HG02981 (cell line): ENCODE data around the gene SLC44A1.

Experiments used
- ATAC-seq: cut with Tn5 transposase; IDR thresholded peaks from one replicate; pipeline ENCODE4 v1.9.1; 2021; ENCODE audit warnings: mild to moderate bottlenecking, moderate library complexity; ENCODE audit not compliant: unreplicated experiment

SLC44A1 gene

DNA sequence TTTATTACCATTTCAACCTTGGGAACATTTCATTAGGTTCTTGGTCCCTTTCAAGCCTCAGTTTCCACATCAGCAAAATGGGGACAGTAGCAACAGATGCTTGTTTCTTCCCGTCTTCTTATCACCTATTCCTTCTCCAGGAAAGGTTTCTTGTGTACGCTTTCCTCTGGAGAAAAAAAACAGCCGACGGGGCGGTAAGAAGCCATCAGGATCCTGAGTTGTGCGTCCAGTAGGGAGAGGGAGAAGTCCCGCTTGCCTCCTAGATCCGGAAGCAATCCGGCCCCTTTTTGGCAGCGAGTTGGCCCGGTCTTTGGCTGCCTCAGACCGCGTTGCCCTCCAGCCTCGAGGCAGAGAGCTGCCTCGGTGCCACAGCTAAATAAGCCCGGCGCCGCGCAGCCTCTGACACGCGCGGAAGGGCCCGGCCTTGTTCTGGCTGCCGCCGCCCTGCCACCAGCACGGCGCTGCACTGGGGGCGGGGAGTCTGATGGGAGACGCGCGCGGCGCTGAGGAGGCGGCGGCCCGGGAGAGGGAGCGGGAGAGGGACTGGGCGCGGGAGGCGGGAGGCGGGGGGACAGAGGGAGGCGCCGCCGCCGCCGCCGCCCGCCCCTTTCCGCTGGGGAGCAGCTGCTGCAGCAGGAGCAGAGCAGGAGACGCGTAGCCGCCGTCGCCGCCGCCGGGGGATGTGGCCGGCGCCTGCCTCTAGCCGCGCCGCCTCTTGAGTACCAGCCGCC is at the start of gene SLC44A1:
TSS of gene SLC44A1 (plus strand) at position 649 of the 731 bp plus-strand sequence. CDS start 218 bp downstream, outside the sequence.
- ATAC-seq = peak; percentile 84

DNA sequence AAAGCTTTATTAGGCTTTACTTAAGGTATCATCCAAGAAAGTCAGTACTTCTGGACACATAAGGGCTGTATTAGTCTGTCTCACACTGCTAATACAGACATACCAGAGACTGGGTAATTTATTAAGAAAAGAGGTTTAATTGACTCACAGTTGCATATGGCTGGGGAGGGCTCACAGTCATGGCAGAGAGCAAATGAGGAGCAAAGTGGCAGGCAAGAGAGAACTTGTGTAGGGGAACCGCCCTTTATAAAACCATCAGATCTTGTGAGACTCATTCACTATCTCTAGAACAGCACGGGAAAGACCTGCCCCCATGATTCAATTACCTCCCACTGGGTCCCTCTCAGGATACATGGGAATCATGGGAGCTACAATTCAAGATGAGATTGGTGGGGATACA is 49.2 kb upstream of the SLC44A1 start:
- no peak for ATAC-seq

DNA sequence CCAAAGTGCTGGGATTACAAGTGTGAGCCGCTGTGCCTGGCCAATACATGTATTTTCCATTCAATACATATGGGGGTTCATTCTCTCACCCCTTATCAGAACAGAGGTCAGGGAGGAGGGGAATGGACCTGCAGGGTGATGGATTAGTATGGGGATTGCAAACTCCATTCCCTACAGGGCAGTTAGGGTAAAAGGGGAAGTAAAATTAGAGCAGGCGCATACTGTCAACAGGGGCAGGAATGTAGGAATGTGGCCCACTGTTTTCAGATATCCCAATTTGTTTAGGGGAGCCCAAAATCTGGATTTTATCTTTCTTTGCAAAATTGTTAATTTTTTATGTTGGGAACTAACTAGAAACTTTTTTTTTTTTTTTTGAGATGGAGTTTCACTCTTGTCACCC is 46.4 kb upstream of the SLC44A1 start:
- no peak for ATAC-seq

DNA sequence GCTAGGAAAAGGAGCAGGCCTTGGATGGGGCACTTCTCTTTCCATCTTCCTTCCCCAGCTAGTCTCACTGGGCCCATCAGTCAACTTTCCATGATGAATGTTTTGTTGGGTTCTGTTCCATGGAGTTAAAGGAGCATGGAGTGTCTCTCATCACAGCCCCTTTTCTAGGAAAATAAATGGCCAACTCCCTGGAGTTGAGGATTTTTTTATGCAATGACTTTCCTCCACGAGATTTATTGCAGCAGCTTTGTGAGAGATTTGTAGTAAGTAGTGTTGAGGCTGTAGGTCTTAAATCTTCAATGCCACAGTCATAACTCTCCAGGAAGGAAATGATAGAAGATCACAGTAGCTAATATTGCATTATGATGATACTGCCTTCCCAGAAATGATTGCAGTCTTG is 45.6 kb upstream of the SLC44A1 start:
- no peak for ATAC-seq

DNA sequence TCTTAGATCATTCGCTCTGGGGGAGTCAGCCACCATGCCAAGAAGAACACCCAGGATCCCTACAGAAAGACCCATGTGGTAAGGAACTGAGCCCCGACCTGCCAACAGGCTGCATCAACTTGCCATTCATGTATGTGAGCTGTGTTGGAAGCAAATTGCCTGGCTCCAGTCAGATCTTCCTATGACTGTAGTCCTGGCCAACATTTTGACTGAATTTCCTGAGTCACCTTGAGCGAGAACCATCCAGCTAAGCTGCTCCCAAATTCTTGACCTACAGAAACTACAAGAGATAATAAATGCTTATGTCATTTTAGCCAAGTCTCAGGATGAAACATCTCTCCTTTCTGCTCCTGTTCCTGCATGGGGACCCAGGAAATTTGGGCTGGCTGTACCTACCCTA is 40.0 kb upstream of the SLC44A1 start:
- no peak for ATAC-seq

DNA sequence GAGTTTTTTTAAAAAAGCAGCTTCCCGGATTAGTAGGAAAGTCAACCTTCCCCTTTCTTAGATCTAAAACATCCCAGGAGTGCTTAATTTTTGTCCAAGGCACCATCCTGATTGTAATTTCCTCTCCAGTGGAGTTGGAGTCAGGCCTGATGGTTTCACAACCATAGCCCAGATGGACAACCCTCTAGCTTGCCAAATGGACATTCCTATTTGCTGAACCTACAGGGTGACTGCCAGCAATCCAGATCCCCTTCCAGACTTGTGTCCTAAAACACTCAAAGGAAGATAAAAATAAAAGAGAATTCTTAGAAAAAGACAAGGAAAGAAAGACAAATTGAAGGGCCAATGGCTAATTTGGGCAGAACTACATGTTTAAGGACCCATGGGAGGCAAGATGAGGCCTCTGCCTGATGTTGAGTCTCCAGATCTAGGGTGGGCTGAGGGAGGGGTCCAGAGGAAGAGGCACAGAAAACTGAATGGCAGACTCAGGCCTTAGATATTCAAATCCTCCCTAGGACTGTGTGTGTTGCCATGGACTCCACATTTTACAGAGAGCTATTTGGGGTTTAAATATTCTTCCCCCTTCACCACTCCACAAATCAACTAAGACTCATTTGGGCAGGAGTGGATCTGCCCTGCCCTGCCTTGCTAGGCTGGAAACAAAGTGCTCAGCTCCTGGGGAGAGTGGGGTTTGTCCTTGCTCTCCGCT is 38.5 kb upstream of the SLC44A1 start:
- ATAC-seq = no peak

DNA sequence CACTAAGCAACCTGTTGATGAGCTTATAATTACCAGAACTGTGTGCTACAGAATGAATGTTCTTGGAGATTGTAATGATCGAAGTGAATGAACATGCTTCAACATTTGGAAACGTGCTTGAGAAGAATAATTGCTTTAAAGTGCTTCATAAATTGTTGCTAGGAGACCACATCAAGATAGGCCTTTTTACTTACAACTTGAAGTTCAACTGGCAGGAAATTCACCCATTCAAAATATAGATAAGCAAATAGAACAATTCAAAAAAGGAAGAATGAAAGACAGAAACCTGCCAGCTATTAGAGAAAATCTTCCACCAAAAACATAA is 38.0 kb upstream of the SLC44A1 start:
- no peak for ATAC-seq

DNA sequence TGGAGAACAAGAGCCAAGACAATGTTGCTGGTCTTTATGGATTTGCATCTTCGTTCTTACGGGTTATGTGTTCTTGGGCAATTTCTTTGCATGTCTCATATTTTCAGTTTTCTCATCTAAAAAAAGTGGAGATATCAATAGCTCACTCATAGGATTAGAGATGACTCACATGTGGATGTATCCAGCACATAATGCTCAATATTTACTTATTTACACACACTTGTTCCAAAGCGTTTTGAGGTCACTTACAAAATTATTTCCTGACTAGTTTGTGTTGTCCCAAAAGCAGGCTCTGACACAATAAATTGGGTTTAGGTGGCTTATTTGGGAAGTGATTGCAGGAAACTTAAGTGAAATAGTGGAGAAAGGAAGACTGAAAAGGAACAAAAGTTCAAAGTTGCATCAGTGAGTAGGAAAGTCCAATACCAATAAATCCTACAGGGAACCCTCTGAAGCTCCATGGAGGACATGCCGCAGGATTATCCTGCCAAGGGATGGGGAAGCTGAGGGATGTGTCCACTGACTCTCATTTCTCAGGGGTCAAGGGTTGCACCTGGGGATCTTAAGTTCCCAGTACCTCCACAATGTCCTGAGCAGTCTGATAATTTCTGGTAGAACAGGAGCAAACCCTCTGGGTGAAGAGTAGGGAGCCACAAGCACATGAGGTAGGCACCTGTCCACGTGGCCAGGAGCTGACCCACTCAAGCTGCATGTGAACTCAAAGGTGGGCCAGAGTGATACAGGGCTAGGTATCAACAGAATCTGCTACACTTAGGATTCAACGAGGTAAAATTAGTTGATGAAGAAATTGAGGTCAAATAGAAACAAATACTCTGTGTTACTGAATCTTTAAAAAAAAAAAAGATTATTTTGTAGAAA is 37.4 kb upstream of the SLC44A1 start:
- no peak for ATAC-seq

DNA sequence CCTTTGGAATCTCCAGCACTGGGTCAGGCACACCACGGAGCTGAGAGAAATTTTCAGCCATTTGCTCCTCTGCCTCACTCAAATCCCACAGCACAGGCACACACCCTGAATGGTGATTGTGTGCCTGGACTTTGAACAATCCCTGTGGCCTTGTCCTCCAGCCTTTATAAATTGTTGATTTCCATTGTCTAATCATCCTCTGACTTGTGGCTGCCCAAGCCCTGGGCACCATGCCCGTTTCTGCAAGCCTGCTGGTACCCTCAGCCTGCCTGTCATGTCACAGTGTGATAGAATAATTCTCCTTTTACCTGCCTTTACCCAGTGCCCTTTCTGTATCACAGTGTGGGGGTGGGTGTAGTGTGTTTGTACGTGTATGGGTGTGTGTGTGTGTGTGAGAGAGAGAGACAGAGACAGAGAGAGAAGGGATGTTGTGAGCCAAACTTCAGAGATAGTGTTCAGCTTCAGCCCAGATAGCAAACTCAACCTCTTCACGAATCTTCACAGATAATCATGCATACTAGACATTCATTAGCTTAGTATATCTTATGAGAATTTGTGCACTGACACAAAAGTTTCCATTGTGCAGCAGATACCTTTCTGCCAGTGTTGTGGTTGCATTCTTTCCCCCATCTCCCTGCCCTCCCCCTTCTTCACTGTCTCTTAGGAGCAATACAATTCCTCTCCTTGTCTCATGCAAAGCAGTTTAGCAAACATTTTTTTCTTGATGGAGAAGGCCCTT is 27.8 kb upstream of the SLC44A1 start:
- no peak for ATAC-seq

DNA sequence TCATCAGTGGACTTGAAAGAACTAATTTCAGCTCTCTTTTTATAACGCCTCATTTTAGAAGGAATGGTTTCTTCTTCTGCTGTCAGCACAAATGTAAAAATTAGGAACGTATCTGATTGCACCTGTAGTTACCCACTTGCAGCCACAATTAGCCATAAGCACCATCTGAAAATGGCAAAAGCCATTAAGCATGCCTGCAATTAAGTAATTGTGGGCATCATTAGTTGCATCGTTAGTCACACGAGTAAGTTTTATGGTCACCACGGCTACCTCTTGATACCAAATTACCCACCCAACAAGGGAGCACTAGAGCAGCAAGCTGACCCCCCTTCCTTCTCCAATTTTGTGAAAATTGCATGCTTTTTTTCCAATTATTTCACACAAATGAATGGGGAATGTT is 25.8 kb upstream of the SLC44A1 start:
- no peak for ATAC-seq

DNA sequence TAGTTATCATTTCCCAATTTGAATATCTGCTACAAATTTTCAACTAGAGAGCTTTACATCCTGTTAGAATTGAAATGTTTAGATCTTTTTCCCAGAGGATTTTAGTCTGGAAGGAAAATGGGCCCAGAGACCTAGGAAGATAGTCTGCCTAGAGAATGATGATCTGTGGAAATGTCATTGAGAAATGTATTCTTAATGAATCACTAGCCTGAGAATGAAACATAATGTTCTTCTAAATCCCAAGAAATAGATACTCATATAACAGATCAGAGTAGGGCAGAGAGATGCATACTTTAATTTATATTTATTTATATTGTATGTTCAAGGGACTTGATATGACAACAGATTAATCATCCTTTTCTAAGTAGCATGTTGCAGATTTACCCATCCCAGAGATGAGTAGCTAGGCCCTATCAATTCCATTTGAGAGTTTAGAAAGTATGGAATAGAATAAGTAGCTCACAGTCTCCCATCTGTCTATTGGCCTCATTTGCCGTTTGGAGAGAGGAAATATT is 25.1 kb upstream of the SLC44A1 start:
- no peak for ATAC-seq

DNA sequence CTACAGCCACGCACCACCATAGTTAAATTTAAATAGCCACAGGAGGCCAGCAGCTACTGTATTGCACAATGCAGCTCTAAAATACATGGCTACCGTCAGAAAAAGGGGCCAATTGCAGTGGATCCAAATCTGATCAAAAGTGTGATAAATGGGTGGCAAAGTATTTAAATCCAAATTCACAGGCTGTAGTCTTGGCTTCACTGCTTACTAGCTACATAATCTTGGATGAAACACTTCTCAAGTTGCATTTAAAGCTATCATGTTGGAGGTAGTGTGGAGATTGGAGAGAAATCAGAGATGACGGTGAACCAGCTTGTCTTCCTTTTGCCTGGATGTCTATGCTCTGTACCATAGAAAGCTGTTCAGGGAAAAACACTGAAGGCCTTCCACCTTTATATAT is 24.0 kb upstream of the SLC44A1 start:
- ATAC-seq = no peak

DNA sequence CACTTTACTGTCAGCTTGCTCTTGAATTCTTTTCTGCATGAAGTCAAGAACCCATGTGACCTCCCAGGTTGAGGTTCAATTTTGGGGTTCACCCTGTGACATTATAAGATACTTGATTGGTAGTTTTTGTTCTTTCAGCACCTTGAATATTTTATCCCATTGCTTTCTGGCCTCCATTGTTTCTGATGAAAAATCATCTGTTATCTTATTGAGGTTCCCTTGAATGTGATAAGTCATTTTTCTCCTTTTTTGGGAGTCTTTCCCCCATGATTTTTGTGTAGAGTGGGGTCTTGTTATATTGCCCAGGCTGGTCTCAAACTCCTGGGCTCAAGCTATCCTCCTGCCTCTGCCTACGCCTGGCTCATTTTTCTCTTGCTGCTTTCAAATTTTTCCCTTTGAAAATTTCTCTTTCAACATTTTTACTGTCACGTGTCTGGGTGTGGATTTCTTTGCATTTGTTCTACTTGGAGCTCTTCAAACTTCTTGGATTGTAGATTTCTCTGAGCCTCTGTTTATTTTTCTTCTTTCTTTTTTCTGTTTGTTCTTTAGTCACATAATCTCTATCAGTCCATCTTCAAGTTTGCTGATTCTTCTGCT is 20.8 kb upstream of the SLC44A1 start:
- no peak for ATAC-seq

DNA sequence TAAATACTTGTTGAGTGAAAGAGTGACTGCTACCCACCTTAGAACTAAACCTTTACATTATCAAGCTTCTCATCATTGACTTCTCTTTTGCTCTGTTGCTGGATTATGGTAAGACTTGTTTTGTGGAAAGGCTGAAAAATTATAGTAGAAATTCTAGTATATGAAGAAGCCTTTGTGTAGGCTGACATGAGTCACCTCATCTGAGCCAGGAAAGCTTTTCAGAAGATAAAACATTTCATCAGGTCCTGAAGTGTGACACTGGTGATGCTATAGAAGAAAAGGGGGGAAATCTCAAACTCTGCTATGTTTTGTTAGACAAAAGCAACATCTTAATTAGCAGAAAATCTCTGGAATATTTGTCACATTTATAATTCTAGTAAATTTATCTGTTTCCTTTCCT is 18.4 kb upstream of the SLC44A1 start:
- no peak for ATAC-seq

DNA sequence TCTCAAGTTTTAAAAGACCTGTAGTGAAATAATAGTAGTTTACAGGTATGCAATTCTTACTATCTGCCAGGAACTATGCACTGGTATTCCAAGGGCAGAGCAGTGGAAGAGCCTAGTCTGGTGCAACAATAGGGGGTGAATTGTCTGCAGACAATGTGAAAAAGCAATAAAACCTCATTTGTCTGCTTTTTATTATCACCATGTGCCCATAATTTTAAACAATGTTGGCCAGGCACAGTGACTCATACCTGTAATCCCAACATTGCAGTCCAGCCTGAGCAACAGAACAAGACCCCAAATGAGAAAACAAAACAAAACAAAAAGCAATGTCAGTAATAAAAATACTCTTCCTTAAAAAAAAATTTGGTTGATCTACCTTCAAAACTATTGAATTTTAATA is 12.2 kb upstream of the SLC44A1 start:
- ATAC-seq = no peak

DNA sequence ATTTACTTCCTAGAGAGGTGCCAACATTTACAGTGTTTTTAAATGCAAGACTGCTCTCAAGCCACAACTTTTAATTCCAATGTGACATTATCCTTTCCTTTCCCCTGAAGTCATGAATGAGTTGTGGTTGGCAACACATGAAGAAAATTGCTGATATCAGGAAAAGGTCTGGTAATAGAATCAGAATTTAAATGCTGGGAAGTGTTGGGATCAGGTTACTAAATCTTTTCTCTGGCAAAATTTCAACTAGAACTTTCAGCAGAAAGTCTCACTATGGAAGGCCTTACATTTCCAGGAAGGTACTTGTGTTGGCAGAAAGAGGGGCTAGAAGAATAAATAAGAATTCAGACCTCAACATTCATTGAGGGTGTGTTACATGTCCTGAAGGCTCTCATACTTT is 10.6 kb upstream of the SLC44A1 start:
- no peak for ATAC-seq

DNA sequence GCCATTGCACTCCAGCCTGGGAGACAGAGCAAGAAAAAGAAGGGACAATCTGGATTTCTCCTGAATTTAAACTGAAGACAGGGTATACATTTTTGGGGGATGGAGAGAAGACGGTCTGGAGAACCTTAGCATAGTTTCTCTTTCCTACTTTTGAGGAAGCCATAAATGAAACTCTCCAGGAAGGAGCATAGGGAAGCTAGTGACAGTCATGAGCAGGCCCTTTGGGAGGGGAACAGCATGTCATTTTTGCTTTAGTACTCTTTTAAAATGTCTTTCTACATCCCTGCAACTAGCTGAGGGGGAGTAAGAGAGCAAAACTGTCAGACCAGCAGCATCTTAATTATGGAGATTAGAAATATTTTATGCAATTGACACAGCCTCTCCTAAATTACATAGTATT is 8.2 kb upstream of the SLC44A1 start:
- ATAC-seq = no peak

DNA sequence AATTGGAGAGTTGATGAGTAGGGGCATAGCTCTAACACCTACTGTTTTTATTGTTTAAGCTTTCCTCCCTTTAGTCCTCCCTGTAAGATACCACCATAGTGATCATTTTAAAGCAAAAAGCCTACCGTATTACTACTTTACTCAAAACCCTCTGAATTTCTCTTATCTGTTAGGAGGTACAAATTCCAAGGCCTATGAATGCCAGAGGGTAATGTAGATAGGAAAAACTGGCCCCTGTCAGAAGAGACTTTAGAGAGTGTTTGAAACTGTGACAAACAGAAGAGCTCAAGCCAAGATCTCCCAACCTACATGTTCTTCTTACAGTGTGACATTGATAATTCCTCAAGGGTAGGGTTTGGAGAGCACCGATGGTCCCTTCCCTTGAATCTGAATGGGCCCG is 7.2 kb upstream of the SLC44A1 start:
- ATAC-seq = no peak

DNA sequence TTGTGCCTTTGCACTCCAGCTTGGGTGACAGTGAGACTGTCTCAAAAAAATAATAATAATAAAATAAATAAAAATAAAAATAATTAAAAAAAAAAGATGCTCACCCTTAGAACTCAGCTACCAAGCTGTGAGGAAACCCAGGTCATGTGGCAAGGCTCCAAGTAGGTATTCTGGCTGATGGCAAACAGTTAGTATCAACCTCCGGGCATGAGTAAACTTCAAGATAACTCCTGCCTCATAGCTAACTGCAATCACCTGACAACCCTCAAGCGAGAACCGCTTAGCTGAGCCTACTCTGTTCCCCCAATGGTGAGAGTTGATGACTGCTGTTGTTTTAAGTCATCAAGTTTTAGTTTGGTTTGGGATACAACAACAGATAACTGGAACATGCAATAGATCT is 6.1 kb upstream of the SLC44A1 start:
- ATAC-seq = no peak

DNA sequence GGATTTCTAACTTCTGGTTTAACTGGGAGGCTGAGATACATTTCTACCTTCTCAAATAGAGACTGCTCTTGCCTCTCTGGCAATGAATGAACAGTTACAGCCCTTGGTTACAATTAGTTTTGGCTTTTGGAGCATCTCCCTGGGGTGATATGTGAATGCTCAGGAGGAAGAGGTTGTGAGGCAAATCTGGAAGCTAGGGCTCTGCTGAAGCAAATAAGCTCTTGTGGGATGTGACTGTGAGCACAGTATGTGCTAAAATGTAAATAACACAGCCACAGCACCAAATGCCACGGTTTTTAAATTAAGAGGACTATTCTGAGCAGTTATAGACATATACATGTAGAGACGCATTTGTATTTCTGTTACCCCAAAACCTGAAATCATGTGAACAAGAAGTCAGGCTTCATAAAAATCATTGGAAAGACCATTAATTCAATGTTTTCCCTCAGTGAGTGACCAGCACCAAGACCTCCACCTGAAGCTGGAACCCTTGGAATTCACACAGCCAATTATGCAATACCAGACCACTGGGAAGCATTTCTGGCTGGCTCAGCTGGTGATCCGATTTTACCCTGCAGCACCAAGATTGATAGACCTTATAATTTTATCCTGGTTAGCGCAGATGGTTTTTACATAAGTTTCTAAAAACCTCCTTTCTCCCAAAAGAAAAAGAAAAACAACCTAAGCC is 3.0 kb upstream of the SLC44A1 start:
- ATAC-seq = no peak
